GM23338 (cell line): ENCODE measurements around the gene PTPN7. TPM values are rescaled to one million over a fixed set of nuclear protein-coding genes. Genes with fewer than 3 reads are reported as not detected.

ENCODE experiments used
- ATAC-seq: fragments of 200-7000 bp; cut with Tn5 transposase; 3 replicates; pipeline ENCODE4 v1.9.1; 2020
- DNase-seq: peaks from one replicate; pipeline ENCODE4 v3.0.0-alpha.2; 2015; ENCODE audit warnings: low spot score
- H2AFZ ChIP-seq: fragments of 200-600 bp; sonication (generic); 2 replicates; pipeline ENCODE4 v1.8.0; 2016; ENCODE audit warnings: antibody characterized with exemption, mild to moderate bottlenecking, moderate library complexity
- H3F3A ChIP-seq: fragments of 200-600 bp; sonication (generic); replicated peaks from 2 replicates; pipeline ENCODE4 v1.8.0; 2017; ENCODE audit warnings: antibody characterized with exemption, mixed run types, low read depth
- H3K27ac ChIP-seq: fragments of 200-600 bp; sonication (generic); 2 replicates; pipeline ENCODE4 v1.6.1; 2016; ENCODE audit warnings: low read depth
- H3K27me3 ChIP-seq: fragments of 200-600 bp; sonication (generic); 2 replicates; pipeline ENCODE4 v1.8.0; 2016; ENCODE audit warnings: mild to moderate bottlenecking, mixed run types, moderate library complexity; ENCODE audit not compliant: insufficient read depth
- H3K36me3 ChIP-seq: fragments of 200-600 bp; sonication (generic); 2 replicates; pipeline ENCODE4 v1.8.0; 2016; ENCODE audit warnings: mild to moderate bottlenecking; ENCODE audit not compliant: insufficient read depth
- H3K4me1 ChIP-seq: fragments of 200-600 bp; sonication (generic); 2 replicates; pipeline ENCODE4 v1.8.0; 2016; ENCODE audit warnings: mild to moderate bottlenecking, moderate library complexity; ENCODE audit not compliant: insufficient read depth
- H3K4me2 ChIP-seq: fragments of 200-600 bp; sonication (generic); 2 replicates; pipeline ENCODE4 v1.7.1; 2017; ENCODE audit warnings: mixed run types
- H3K4me3 ChIP-seq: fragments of 200-600 bp; sonication (generic); 2 replicates; pipeline ENCODE4 v1.6.1; 2016; ENCODE audit warnings: mixed run types
- H3K79me2 ChIP-seq: fragments of 200-600 bp; sonication (generic); replicated peaks from 2 replicates; pipeline ENCODE4 v1.8.0; 2017; ENCODE audit warnings: mild to moderate bottlenecking; ENCODE audit not compliant: insufficient read depth
- H3K9me2 ChIP-seq: fragments of 200-600 bp; sonication (generic); 2 replicates; pipeline ENCODE4 v1.8.0; 2017; ENCODE audit not compliant: insufficient read depth
- H4K20me1 ChIP-seq: fragments of 200-600 bp; sonication (generic); replicated peaks from 2 replicates; pipeline ENCODE4 v1.8.0; 2017; ENCODE audit warnings: mild to moderate bottlenecking; ENCODE audit not compliant: insufficient read depth
- H3K27ac Mint-ChIP-seq: 2 replicates; pipeline ENCODE4 v1.8.0; 2020; ENCODE audit warnings: inconsistent platforms, mild to moderate bottlenecking, moderate library complexity, mixed read lengths
- H3K27me3 Mint-ChIP-seq: 3 replicates; pipeline ENCODE4 v1.8.0; 2022; ENCODE audit warnings: low read depth, mild to moderate bottlenecking, moderate library complexity, mixed read lengths, inconsistent platforms; ENCODE audit not compliant: insufficient read depth, poor library complexity
- H3K36me3 Mint-ChIP-seq: 3 replicates; pipeline ENCODE4 v1.8.0; 2021; ENCODE audit warnings: low read depth, mild to moderate bottlenecking, inconsistent platforms, moderate library complexity, mixed read lengths
- H3K4me1 Mint-ChIP-seq: 3 replicates; pipeline ENCODE4 v1.8.0; 2020; ENCODE audit warnings: mild to moderate bottlenecking, inconsistent platforms, mixed read lengths
- H3K4me3 Mint-ChIP-seq: 3 replicates; pipeline ENCODE4 v1.8.0; 2021; ENCODE audit warnings: moderate library complexity, mild to moderate bottlenecking, inconsistent platforms, mixed read lengths
- H3K9me3 Mint-ChIP-seq: 3 replicates; pipeline ENCODE4 v1.8.0; 2020; ENCODE audit warnings: moderate library complexity, mild to moderate bottlenecking, inconsistent platforms, mixed read lengths
- CREB1 ChIP-seq: fragments of 250-450 bp; sonication (Bioruptor Pico); IDR thresholded peaks from 2 replicates; pipeline ENCODE4 v1.5.0; 2020; ENCODE audit warnings: low read depth, mild to moderate bottlenecking, moderate library complexity
- EZH2 ChIP-seq: fragments of 200-600 bp; sonication (generic); IDR thresholded peaks from one replicate; pipeline ENCODE4 v1.8.0; 2017; ENCODE audit warnings: antibody characterized with exemption, mild to moderate bottlenecking, low read depth; ENCODE audit not compliant: unreplicated experiment
- EZH2phosphoT487 ChIP-seq: fragments of 200-600 bp; sonication (generic); IDR thresholded peaks from one replicate; pipeline ENCODE4 v1.8.1; 2018; ENCODE audit warnings: antibody characterized with exemption; ENCODE audit not compliant: unreplicated experiment
- JUNB ChIP-seq: IDR thresholded peaks from one replicate; pipeline ENCODE4 v1.6.1; 2016; ENCODE audit warnings: antibody characterized with exemption; ENCODE audit not compliant: unreplicated experiment
- NANOG ChIP-seq: IDR thresholded peaks from 2 replicates; pipeline ENCODE4 v1.6.1; 2016; ENCODE audit warnings: antibody characterized with exemption, borderline replicate concordance
- POLR2AphosphoS5 ChIP-seq: IDR thresholded peaks from 2 replicates; pipeline ENCODE4 v1.6.1; 2016; ENCODE audit warnings: antibody characterized with exemption, low read depth
- STAT1 ChIP-seq: IDR thresholded peaks from one replicate; pipeline ENCODE4 v1.6.1; 2016; ENCODE audit warnings: antibody characterized with exemption; ENCODE audit not compliant: unreplicated experiment
- ZNF114 ChIP-seq: fragments of 250-450 bp; sonication (Bioruptor Pico); IDR thresholded peaks from 2 replicates; pipeline ENCODE4 v1.5.0; 2020; ENCODE audit warnings: mild to moderate bottlenecking, moderate library complexity
- ZNF331 ChIP-seq: fragments of 250-450 bp; sonication (Bioruptor Pico); IDR thresholded peaks from 2 replicates; pipeline ENCODE4 v1.5.0; 2020; ENCODE audit warnings: low read depth, mild to moderate bottlenecking, moderate library complexity
- polyA plus RNA-seq: library from polyadenylated mRNA; unstranded; fragments of >200 nt; fragmentation: Nextera tagmentation; extraction: Ambion mirVana; gene quantifications from 2 replicates; pipeline ENCODE4 v1.2.1, GENCODE V29; 2016
- total RNA-seq: library from RNA; depleted of rRNA; stranded (reverse); fragments of >200 nt; shearing (Covaris generic); gene quantifications from 2 replicates; pipeline ENCODE4 v1.2.3, GENCODE V29; 2014
- TF ChIP-seq, protein P1 (sequence below): IDR thresholded peaks from 2 replicates; pipeline ENCODE4 v1.6.1; 2016; ENCODE audit warnings: antibody characterized with exemption
- TF ChIP-seq, protein P2 (sequence below), 2 experiments: fragments of 200-600 bp in 1 of 2; sonication (generic) in 1 of 2; conservative IDR thresholded peaks; 2 replicates each; pipeline versions ENCODE4 v1.5.1 to v1.6.1; 2016 to 2017; ENCODE audit warnings: antibody characterized with exemption in 2 of 2, low read depth in 2 of 2, mild to moderate bottlenecking in 2 of 2, moderate library complexity in 1 of 2
- TF ChIP-seq, protein P3 (sequence below): fragments of 250-450 bp; sonication (Bioruptor Pico); IDR thresholded peaks from 2 replicates; pipeline ENCODE4 v1.5.0; 2020; ENCODE audit warnings: mild to moderate bottlenecking, moderate library complexity
- TF ChIP-seq, protein P4 (sequence below): IDR thresholded peaks from one replicate; pipeline ENCODE4 v1.6.1; 2018; ENCODE audit warnings: antibody characterized with exemption; ENCODE audit not compliant: unreplicated experiment

The PTPN7 gene
- total and polyA plus RNA-seq, 2 experiments from 2014 or later = not detected

DNA sequence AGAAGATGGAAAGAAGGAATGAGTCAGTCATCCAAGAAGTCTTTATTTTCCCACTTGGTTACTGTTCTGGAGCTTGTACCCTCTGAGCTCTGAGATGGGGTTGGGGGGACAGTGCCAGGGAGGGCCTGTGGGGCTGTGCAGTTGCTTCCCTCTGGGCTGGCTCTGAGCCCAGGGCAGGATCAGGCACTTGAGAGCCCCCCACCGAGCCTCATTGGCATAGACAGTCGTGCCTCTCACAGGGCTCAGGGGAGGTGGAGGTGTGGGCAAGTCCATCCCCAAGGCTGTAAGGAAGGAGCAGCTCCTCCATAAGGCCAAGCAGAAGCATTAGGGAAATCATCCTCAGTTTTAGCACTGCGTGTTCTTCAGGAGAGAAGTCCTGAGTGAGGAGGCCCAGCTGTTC is 13.4 kb downstream of the PTPN7 start:
- peaks cover 18% of the 10 kb centered on the region for H3K79me2 ChIP-seq
- no peak overlapping the region for H3K4me2 ChIP-seq
- Mint-ChIP-seq H3K4me1 (peaks cover 11% of the 10 kb centered on the region), H3K27ac (no peak overlapping the region), H3K27me3 (peaks cover 7% of the 10 kb centered on the region), H3K4me3 (no peak overlapping the region), H3K9me3 (no peaks in the 10 kb centered on the region), H3K36me3 (no peaks in the 10 kb centered on the region)
- DNase-seq (no peak), ATAC-seq (no peak)
- 0 out of 2 replicates have a peak, but pooled peaks cover 5% of the 10 kb centered on the region for H3F3A ChIP-seq
- no peak overlapping the region for H3K4me3 ChIP-seq
- TF ChIP-seq EZH2phosphoT487 = no peak
- no peak for TF ChIP-seq CREB1 (CRISPR knock-in tag)
- TF ChIP-seq ZNF114 (CRISPR knock-in tag) = no peak
- TF ChIP-seq, protein P1, sequence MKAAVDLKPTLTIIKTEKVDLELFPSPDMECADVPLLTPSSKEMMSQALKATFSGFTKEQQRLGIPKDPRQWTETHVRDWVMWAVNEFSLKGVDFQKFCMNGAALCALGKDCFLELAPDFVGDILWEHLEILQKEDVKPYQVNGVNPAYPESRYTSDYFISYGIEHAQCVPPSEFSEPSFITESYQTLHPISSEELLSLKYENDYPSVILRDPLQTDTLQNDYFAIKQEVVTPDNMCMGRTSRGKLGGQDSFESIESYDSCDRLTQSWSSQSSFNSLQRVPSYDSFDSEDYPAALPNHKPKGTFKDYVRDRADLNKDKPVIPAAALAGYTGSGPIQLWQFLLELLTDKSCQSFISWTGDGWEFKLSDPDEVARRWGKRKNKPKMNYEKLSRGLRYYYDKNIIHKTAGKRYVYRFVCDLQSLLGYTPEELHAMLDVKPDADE = no peak
- no peak for TF ChIP-seq POLR2AphosphoS5
- TF ChIP-seq, protein P2, sequence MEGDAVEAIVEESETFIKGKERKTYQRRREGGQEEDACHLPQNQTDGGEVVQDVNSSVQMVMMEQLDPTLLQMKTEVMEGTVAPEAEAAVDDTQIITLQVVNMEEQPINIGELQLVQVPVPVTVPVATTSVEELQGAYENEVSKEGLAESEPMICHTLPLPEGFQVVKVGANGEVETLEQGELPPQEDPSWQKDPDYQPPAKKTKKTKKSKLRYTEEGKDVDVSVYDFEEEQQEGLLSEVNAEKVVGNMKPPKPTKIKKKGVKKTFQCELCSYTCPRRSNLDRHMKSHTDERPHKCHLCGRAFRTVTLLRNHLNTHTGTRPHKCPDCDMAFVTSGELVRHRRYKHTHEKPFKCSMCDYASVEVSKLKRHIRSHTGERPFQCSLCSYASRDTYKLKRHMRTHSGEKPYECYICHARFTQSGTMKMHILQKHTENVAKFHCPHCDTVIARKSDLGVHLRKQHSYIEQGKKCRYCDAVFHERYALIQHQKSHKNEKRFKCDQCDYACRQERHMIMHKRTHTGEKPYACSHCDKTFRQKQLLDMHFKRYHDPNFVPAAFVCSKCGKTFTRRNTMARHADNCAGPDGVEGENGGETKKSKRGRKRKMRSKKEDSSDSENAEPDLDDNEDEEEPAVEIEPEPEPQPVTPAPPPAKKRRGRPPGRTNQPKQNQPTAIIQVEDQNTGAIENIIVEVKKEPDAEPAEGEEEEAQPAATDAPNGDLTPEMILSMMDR (conservative IDR thresholded peaks at IDR 0.05; ENCODE audit: low read depth in 2 of 2) = no peak
- no peak for TF ChIP-seq EZH2
- TF ChIP-seq, protein P3, sequence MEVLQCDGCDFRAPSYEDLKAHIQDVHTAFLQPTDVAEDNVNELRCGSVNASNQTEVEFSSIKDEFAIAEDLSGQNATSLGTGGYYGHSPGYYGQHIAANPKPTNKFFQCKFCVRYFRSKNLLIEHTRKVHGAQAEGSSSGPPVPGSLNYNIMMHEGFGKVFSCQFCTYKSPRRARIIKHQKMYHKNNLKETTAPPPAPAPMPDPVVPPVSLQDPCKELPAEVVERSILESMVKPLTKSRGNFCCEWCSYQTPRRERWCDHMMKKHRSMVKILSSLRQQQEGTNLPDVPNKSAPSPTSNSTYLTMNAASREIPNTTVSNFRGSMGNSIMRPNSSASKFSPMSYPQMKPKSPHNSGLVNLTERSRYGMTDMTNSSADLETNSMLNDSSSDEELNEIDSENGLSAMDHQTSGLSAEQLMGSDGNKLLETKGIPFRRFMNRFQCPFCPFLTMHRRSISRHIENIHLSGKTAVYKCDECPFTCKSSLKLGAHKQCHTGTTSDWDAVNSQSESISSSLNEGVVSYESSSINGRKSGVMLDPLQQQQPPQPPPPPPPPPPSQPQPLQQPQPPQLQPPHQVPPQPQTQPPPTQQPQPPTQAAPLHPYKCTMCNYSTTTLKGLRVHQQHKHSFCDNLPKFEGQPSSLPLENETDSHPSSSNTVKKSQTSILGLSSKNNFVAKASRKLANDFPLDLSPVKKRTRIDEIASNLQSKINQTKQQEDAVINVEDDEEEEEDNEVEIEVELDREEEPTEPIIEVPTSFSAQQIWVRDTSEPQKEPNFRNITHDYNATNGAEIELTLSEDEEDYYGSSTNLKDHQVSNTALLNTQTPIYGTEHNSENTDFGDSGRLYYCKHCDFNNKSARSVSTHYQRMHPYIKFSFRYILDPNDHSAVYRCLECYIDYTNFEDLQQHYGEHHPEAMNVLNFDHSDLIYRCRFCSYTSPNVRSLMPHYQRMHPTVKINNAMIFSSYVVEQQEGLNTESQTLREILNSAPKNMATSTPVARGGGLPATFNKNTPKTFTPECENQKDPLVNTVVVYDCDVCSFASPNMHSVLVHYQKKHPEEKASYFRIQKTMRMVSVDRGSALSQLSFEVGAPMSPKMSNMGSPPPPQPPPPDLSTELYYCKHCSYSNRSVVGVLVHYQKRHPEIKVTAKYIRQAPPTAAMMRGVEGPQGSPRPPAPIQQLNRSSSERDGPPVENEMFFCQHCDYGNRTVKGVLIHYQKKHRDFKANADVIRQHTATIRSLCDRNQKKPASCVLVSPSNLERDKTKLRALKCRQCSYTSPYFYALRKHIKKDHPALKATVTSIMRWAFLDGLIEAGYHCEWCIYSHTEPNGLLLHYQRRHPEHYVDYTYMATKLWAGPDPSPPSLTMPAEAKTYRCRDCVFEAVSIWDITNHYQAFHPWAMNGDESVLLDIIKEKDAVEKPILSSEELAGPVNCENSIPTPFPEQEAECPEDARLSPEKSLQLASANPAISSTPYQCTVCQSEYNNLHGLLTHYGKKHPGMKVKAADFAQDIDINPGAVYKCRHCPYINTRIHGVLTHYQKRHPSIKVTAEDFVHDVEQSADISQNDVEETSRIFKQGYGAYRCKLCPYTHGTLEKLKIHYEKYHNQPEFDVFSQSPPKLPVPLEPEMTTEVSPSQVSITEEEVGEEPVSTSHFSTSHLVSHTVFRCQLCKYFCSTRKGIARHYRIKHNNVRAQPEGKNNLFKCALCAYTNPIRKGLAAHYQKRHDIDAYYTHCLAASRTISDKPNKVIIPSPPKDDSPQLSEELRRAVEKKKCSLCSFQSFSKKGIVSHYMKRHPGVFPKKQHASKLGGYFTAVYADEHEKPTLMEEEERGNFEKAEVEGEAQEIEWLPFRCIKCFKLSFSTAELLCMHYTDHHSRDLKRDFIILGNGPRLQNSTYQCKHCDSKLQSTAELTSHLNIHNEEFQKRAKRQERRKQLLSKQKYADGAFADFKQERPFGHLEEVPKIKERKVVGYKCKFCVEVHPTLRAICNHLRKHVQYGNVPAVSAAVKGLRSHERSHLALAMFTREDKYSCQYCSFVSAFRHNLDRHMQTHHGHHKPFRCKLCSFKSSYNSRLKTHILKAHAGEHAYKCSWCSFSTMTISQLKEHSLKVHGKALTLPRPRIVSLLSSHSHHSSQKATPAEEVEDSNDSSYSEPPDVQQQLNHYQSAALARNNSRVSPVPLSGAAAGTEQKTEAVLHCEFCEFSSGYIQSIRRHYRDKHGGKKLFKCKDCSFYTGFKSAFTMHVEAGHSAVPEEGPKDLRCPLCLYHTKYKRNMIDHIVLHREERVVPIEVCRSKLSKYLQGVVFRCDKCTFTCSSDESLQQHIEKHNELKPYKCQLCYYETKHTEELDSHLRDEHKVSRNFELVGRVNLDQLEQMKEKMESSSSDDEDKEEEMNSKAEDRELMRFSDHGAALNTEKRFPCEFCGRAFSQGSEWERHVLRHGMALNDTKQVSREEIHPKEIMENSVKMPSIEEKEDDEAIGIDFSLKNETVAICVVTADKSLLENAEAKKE (CRISPR knock-in tag) = no peak
- no peak for TF ChIP-seq NANOG
- no peak for TF ChIP-seq ZNF331 (CRISPR knock-in tag)
- no peak for TF ChIP-seq STAT1
- TF ChIP-seq, protein P4, sequence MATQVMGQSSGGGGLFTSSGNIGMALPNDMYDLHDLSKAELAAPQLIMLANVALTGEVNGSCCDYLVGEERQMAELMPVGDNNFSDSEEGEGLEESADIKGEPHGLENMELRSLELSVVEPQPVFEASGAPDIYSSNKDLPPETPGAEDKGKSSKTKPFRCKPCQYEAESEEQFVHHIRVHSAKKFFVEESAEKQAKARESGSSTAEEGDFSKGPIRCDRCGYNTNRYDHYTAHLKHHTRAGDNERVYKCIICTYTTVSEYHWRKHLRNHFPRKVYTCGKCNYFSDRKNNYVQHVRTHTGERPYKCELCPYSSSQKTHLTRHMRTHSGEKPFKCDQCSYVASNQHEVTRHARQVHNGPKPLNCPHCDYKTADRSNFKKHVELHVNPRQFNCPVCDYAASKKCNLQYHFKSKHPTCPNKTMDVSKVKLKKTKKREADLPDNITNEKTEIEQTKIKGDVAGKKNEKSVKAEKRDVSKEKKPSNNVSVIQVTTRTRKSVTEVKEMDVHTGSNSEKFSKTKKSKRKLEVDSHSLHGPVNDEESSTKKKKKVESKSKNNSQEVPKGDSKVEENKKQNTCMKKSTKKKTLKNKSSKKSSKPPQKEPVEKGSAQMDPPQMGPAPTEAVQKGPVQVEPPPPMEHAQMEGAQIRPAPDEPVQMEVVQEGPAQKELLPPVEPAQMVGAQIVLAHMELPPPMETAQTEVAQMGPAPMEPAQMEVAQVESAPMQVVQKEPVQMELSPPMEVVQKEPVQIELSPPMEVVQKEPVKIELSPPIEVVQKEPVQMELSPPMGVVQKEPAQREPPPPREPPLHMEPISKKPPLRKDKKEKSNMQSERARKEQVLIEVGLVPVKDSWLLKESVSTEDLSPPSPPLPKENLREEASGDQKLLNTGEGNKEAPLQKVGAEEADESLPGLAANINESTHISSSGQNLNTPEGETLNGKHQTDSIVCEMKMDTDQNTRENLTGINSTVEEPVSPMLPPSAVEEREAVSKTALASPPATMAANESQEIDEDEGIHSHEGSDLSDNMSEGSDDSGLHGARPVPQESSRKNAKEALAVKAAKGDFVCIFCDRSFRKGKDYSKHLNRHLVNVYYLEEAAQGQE = no peak
- no peak for TF ChIP-seq JUNB
- no peaks in the 10 kb centered on the region; the same call in 1 of the 2 replicates for H4K20me1 ChIP-seq
- no peaks in the 10 kb centered on the region for H3K36me3 ChIP-seq
- no peak overlapping the region for H3K27ac ChIP-seq
- no peaks in the 10 kb centered on the region for H3K9me2 ChIP-seq
- no peak overlapping the region for H2AFZ ChIP-seq
- H3K4me1 ChIP-seq = peaks cover 15% of the 10 kb centered on the region
- 0 out of 2 replicates have a peak, but pooled peaks cover 7% of the 10 kb centered on the region for H3K27me3 ChIP-seq
